HG03066 (cell line): Measurements from ENCODE around the gene SPATS2L.

Experiments
- ATAC-seq: cut with Tn5 transposase; IDR thresholded peaks from one replicate; pipeline ENCODE4 v1.9.1; 2021; ENCODE audit warnings: low read depth; ENCODE audit not compliant: unreplicated experiment

SPATS2L gene

GRCh38 chr2:200347301-200347700 lies 40.8 kb downstream of the SPATS2L start:
- no peak for ATAC-seq

- no peak for ATAC-seq
These were observed 42.5 kb downstream of the SPATS2L start for GRCh38 chr2:200348897-200349563.

DNA sequence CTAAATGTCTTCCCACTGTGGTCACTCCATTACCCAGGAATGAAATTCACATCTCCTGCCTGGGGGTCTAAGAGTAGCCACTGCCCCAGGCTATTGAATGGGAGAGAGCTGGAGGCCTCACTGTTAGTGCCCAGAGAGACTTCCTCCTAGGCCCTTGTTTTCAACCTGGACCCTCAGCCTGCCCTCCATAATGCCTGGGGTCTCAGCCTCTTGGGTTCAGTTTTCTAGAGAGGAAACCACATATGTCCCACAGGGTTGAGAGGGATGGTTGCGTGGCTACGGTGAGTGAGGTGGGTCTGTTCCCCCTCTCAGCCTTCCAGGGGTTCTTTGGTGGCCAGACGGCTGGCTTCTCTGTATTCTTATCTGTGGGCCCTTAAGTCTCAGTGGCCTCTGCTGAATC lies 43.4 kb downstream of the SPATS2L start:
- ATAC-seq, result no peak

- no peak for ATAC-seq
These were observed 44.4 kb downstream of the SPATS2L start for GRCh38 chr2:200350850-200351285.

DNA sequence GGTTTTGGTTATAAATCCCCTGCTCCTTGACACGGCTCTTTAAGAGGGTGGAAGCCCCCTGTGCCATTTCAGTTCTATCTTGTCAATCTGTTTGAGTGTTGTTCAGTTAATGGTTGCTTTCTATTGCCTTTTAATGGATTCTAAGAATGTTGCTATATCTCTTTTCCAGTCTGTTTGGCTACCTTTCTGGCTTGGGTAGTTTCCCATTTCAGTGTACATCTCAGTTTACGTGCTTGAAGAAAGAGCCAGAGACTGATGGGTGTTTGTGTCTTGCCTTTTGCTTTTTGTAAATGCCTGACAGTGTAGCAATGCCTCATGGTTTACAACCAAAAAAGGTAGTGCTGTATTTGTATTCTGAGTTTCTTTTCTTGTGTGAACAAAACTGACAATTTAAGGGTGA lies 45.3 kb downstream of the SPATS2L start:
- no peak for ATAC-seq

DNA sequence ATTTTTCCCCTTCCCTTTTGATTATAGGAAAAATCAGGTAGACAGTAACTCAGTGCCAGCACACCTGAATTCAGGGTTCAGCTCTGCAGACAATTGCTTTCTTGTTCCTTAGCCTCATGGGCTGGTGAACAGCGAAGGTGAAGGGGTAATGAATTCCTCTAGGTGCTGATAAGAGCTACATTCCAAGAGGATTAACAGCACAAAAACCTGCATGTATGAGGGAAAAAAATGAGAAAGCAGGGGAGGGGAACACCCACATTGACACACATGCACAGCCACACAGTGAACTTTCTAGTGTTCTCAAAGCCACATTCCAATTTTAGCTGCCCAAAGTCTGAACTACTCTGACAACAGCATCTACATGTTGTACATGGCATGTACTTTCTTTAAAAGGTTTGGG lies 46.1 kb downstream of the SPATS2L start:
- ATAC-seq, result no peak

GRCh38 chr2:200353120-200353519 lies 46.6 kb downstream of the SPATS2L start:
- ATAC-seq, result no peak

DNA sequence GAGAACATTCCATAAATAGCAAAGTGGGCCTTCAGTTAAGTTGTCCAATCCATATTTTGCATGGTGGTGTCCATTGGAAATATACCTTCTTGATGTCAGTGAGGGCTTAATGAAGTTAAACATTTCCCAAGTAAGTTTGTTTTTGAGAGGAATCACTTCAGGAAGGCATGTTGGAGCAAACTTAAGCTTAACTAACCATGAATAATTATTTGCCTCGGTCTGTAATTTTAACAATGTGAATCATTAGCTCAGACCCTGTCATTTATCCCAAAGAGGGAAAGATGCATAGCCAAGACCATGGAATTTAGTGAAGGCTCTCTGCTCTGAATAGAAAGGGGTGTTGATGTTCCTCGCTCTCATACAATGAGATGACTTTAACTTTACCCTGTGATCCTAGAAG lies 47.4 kb downstream of the SPATS2L start:
- no peak for ATAC-seq

- no peak for ATAC-seq
These were observed 48.6 kb downstream of the SPATS2L start for GRCh38 chr2:200354833-200355751.

GRCh38 chr2:200356321-200356720 lies 49.8 kb downstream of the SPATS2L start:
- no peak for ATAC-seq

GRCh38 chr2:200356857-200357384 lies 50.4 kb downstream of the SPATS2L start:
- ATAC-seq, result no peak

- no peak for ATAC-seq
These were observed 51.4 kb downstream of the SPATS2L start for GRCh38 chr2:200357845-200358244.

- ATAC-seq, result no peak
These were observed 53.1 kb downstream of the SPATS2L start for GRCh38 chr2:200359552-200359951.

DNA sequence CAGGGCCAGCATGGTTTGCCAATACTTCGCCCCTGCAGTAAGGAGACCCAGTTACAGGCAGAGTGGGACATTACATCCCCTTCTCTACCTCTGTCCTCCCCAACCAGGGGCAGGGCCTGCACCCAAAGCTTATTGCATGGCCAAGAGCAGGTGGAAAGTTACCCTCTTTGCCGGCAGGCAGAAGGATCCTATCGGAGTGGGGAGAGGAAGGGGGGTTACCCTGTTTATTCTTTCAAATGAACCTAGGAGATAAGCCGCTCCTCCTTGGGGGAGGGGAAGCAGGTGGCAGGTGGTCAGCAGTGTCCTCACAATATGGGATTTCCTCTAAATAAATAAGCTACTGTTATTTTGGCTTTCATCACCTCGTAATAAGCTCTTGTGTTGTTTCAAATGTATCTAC lies 53.9 kb downstream of the SPATS2L start:
- ATAC-seq, result no peak

DNA sequence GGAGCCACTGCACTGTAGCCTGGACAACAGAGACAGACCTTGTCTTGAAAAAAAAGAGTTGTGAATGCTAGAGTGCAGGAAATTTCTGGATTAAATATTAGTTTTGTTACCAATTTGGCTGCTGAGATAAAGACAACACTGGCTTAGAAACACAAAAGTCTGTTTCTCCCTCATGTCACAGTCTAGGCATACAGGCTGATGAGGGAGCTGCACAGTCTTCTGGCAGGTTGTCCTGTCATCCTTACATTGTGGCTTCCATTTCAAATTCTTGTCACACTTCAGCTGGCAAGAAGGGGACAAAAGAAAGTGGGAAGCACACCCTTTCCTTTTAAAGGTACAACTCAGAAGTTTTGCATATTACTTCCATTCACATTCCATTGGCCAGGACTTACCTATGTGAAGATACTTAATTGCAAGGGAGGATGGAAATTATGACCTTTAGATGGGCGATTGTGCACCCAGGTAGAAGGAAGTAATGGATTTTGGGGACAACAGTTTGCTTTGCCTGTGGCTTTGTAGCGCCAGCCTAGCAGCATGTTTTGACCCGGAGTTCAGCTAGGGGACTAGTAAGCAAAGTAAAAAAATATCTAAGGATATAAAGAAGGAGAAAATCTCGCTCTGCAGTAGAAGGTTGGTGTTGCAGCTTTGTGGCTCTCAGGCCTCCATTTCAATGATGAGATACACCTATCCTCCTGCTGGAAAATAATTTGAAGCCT lies 55.9 kb downstream of the SPATS2L start:
- no peak for ATAC-seq

- ATAC-seq, result no peak
These were observed 56.8 kb downstream of the SPATS2L start for GRCh38 chr2:200363279-200363678.

- no peak for ATAC-seq
These were observed 57.6 kb downstream of the SPATS2L start for GRCh38 chr2:200364142-200364541.

DNA sequence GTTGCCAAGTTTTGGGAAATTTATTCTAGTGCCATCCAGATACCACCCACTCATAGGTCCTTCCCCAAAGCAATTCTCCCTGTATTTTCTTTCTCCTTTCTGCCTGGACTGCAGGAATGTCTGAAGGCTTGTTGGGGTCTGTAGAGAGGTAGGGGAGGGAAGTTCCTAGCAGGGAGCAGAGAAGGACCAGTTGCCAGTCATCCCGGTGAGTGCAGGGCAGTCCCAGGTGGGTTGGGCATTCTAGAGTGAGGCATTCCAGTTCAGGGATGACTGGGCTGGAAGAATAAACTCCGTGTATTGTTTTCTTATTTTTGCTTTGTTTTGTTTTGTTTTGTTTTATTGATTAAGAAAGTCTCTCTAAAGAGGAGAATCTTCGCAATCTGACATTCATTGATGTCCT lies 58.1 kb downstream of the SPATS2L start:
- ATAC-seq, result no peak

DNA sequence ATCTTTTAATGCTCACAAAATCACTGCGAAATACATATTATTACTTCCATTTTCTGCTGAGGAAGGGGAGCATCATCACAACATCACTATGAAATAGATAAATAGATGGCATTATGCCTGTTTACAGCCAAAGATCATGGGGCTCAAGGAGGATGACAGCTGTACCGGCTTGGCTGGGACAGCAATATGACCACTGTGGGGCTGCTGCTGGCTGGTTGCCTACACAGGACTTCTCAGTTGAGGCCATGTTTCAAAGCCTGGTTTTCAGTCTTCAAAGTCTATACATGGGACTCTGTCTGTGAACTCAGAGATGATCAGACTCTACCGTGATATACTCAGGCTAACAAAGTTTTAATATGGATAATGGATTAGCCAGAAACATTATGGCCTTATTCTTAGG lies 58.7 kb downstream of the SPATS2L start:
- ATAC-seq, result no peak

- no peak for ATAC-seq
These were observed 60.7 kb downstream of the SPATS2L start for GRCh38 chr2:200367155-200367554.

DNA sequence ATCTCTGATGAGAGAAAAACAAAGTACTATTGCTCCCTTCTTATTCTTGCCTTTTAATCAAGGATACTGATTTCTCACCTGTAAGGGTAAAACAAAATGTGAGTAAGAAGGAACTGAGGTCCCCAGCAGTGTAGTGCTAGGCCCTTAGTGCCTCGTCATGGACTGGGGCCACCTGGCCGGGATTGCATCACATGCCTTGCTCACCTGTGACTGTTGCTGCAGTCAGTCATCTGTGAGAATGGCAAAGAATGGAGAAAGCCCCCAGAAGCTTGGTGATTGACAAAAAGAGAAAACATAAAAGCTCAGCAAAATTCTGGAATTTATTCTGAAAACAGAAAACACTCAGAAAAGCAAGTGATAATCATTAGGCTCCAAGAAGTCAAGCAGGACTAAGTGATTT lies 63.4 kb downstream of the SPATS2L start:
- no peak for ATAC-seq
